K562 (cell line): ENCODE data around the gene NR1D1. TPM values are rescaled to one million over a fixed set of nuclear protein-coding genes. Genes with fewer than 3 reads are reported as not detected.

ENCODE experiments used
- ARHGAP35 ChIP-seq: fragments of 450-650 bp; IDR thresholded peaks from 2 replicates; pipeline ENCODE4 v1.6.1; 2018; ENCODE audit not compliant: partially characterized antibody
- CTBP1 ChIP-seq: fragments of 450-650 bp; IDR thresholded peaks from 2 replicates; pipeline ENCODE4 v1.6.1; 2016; ENCODE audit warnings: borderline replicate concordance
- DACH1 ChIP-seq: fragments of 450-650 bp; IDR thresholded peaks from 2 replicates; pipeline ENCODE4 v1.6.1; 2018; ENCODE audit not compliant: partially characterized antibody
- ETV1 ChIP-seq: fragments of 450-650 bp; conservative IDR thresholded peaks from 2 replicates; pipeline ENCODE4 v1.6.1; 2016; ENCODE audit warnings: missing genetic modification characterization, control low read depth, low read depth, missing compliant biosample characterization
- GATAD2A ChIP-seq: fragments of 450-650 bp; IDR thresholded peaks from 2 replicates; pipeline ENCODE4 v1.6.1; 2017
- KLF6 ChIP-seq: fragments of 250-450 bp; sonication (Bioruptor Pico); IDR thresholded peaks from 2 replicates; pipeline ENCODE4 v1.4.0; 2020; ENCODE audit warnings: mild to moderate bottlenecking, moderate library complexity, borderline replicate concordance
- L3MBTL2 ChIP-seq: fragments of 450-650 bp; IDR thresholded peaks from 2 replicates; pipeline ENCODE4 v1.6.1; 2016; ENCODE audit warnings: mild to moderate bottlenecking, moderate library complexity
- NELFE ChIP-seq: IDR thresholded peaks from 2 replicates; pipeline ENCODE4 v1.6.1; 2011; ENCODE audit warnings: mild to moderate bottlenecking; ENCODE audit not compliant: insufficient read depth, insufficient read length
- PHF8 ChIP-seq: fragments of 200-600 bp; sonication (generic); IDR thresholded peaks from 2 replicates; pipeline ENCODE4 v1.6.1; 2012; ENCODE audit warnings: mixed run types, mild to moderate bottlenecking, inconsistent platforms, low read length, moderate library complexity, borderline replicate concordance
- SOX6 ChIP-seq: fragments of 450-650 bp; IDR thresholded peaks from 2 replicates; pipeline ENCODE4 v1.6.1; 2014; ENCODE audit warnings: mild to moderate bottlenecking
- TFE3 ChIP-seq: fragments of 450-650 bp; formaldehyde crosslinking; IDR thresholded peaks from 2 replicates; pipeline ENCODE4 v1.4.0; 2020; ENCODE audit warnings: mild to moderate bottlenecking, mixed read lengths
- THRB ChIP-seq: fragments of 450-650 bp; formaldehyde crosslinking; conservative IDR thresholded peaks from 2 replicates; pipeline ENCODE4 v1.4.0; 2022; ENCODE audit warnings: mild to moderate bottlenecking, missing genetic modification characterization
- TRIM24 ChIP-seq, 2 experiments: fragments of 450-650 bp; IDR thresholded peaks; 2 replicates each; pipeline ENCODE4 v1.6.1; 2016
- ZNF124 ChIP-seq: sonication (generic); formaldehyde crosslinking; IDR thresholded peaks from 2 replicates; pipeline ENCODE4 v1.8.1; 2022; ENCODE audit warnings: missing genetic modification reagents
- ZNF592 ChIP-seq: fragments of 450-650 bp; IDR thresholded peaks from 2 replicates; pipeline ENCODE4 v1.6.1; 2017; ENCODE audit warnings: antibody characterized with exemption, mild to moderate bottlenecking
- polyA plus RNA-seq, 8 experiments: library from polyadenylated mRNA; depleted of rRNA in 4 of 8; stranded (reverse) in 5 of 8; unstranded in 3 of 8; fragments of >200 nt; fragmentation: Nextera tagmentation in 2 of 8; fragmentation: Illumina TruSeq in 1 of 8; extraction: Ambion mirVana in 2 of 8; extraction: Trizol in 1 of 8; gene quantifications; 2 replicates each; pipeline versions ENCODE4 v1.2.1 to v1.2.3, GENCODE V29; 2011 to 2014; ENCODE audit warnings: inconsistent platforms in 1 of 8, missing spikeins in 1 of 8
- total RNA-seq, 7 experiments: library from RNA; depleted of rRNA in 6 of 7; stranded (reverse); fragments of >200 nt in 6 of 7; fragmentation: Illumina TruSeq in 2 of 7; extraction: Trizol in 2 of 7; gene quantifications; 2 replicates each; pipeline versions ENCODE4 v1.2.1 to v1.2.3, GENCODE V29; 2011 to 2021; ENCODE audit warnings: low replicate concordance in 1 of 7
- TF ChIP-seq, protein P1 (sequence below): sonication (generic); formaldehyde crosslinking; IDR thresholded peaks from 2 replicates; pipeline ENCODE4 v1.8.1; 2022; ENCODE audit warnings: missing genetic modification reagents

The NR1D1 gene
- total and polyA plus RNA-seq, 9 of the 15 experiments (the other 6 are each of a cell fraction or from before 2014, with no cell fraction given), result 0.25 to 7.7 (median 0.65) TPM

DNA sequence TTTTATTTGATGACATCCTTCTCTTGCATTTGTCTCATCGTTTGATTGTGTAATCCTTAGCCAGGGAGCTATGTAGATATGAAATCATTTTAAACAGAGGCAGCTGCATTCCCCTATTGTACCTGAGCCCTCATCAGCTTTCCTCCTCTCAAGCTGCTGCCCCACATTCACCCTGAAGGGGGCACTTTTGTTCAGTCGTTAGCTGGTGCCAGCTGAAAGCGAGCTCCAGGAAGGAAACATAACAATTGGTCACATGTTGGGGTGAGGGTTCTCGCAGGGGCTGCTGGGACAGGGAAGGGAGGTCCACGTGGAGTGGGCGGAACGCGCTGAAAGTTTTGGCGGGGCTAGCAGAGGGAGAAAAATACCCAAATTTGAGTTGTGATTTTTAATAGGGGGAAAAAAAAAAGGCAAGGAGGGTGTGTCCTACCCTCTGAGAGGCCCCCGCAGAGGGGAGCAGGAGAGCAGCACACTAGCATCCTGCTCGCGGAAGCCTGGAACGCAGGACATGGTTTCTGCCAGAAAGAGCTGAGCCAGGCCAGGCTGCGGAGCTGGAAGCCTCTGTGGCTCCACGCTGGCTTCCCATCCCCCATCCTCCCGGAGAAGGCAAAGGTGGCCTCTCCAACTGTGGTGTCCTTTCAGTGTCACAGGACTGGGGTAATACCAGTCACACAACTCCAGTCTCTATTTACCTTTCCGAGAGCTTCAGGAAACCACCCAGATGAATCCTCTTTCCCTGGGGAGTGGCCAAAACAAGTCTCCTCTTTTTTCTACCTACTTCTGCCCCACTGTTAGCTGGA lies 12.9 kb upstream of the NR1D1 start (continued):
- TF ChIP-seq ZNF592, result peak; percentile 92
- TF ChIP-seq ARHGAP35, result no peak
- peak; percentile 67; the same call in 1 of the 2 replicates for TF ChIP-seq KLF6 (CRISPR knock-in tag)
- peak; percentile 41; the same call in 1 of the 2 replicates for TF ChIP-seq CTBP1
- 0 out of 4 replicates have a peak, but pooled peaks of 1 of the 2 experiments have one; percentile 11 for TF ChIP-seq TRIM24 (IDR thresholded peaks at IDR 0.05)
- no peak for TF ChIP-seq ZNF124 (CRISPR knock-in tag)
- TF ChIP-seq, protein P1, sequence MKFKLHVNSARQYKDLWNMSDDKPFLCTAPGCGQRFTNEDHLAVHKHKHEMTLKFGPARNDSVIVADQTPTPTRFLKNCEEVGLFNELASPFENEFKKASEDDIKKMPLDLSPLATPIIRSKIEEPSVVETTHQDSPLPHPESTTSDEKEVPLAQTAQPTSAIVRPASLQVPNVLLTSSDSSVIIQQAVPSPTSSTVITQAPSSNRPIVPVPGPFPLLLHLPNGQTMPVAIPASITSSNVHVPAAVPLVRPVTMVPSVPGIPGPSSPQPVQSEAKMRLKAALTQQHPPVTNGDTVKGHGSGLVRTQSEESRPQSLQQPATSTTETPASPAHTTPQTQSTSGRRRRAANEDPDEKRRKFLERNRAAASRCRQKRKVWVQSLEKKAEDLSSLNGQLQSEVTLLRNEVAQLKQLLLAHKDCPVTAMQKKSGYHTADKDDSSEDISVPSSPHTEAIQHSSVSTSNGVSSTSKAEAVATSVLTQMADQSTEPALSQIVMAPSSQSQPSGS, result no peak
- TF ChIP-seq DACH1, result peak; percentile 94
- TF ChIP-seq L3MBTL2, result peak; percentile 96
- TF ChIP-seq NELFE, result no peak
- 0 out of 2 replicates have a peak, but pooled peaks have one; percentile 7 for TF ChIP-seq GATAD2A
- TF ChIP-seq ETV1 (tag), result peak; percentile 63
- peak; percentile 61 for TF ChIP-seq SOX6
- TF ChIP-seq PHF8, result peak; percentile 46; the same call in 1 of the 2 replicates
- TF ChIP-seq THRB (CRISPR knock-in tag), result no peak
- peak; percentile 46 for TF ChIP-seq TFE3 (CRISPR knock-in tag)
